ENCODE data around the gene ATP13A3.

GRCh38 chr3:194382892-194383223, 103.9 kb downstream of the ATP13A3 start:
- TF ChIP-seq CTCF (IDR thresholded peaks at IDR 0.05) (no peak), POLR2A (IDR thresholded peaks at IDR 0.05) (no peak)
